T follicular helper cell (primary cell): ENCODE measurements around the gene AHCYL2.
"Not testable (repeated sequence)": the region's sequence is repeated elsewhere in the genome, so short reads cannot be mapped to it uniquely, and the experiment has no call there.

ENCODE experiments used
- DNase-seq: peaks from one replicate; pipeline ENCODE4 v3.0.0-alpha.2; 2020; ENCODE audit warnings: low read depth

The AHCYL2 gene

GRCh38 chr7:129244220-129244619 lies 19.4 kb downstream of the AHCYL2 start:
- no peak for DNase-seq

GRCh38 chr7:129245533-129245932 lies 20.7 kb downstream of the AHCYL2 start:
- DNase-seq = no peak

GRCh38 chr7:129247087-129247486 lies 22.3 kb downstream of the AHCYL2 start:
- no peak for DNase-seq

- no peak for DNase-seq
Measured at GRCh38 chr7:129252128-129252527, 27.3 kb downstream of the AHCYL2 start.

- DNase-seq = not testable (repeated sequence)
Measured at GRCh38 chr7:129252603-129253002, 27.8 kb downstream of the AHCYL2 start.

GRCh38 chr7:129255800-129256199 lies 31.0 kb downstream of the AHCYL2 start:
- no peak for DNase-seq

- no peak for DNase-seq
Measured at GRCh38 chr7:129256221-129256620, 31.4 kb downstream of the AHCYL2 start.

GRCh38 chr7:129257168-129257567 lies 32.3 kb downstream of the AHCYL2 start:
- DNase-seq = no peak

- DNase-seq = no peak
Measured at GRCh38 chr7:129258649-129259389, 34.0 kb downstream of the AHCYL2 start.

GRCh38 chr7:129262324-129262723 lies 37.5 kb downstream of the AHCYL2 start:
- DNase-seq = no peak

GRCh38 chr7:129263168-129263567 lies 38.3 kb downstream of the AHCYL2 start:
- no peak for DNase-seq

GRCh38 chr7:129264534-129264933 lies 39.7 kb downstream of the AHCYL2 start:
- DNase-seq = no peak

- no peak for DNase-seq
Measured at GRCh38 chr7:129265328-129265727, 40.5 kb downstream of the AHCYL2 start.

- no peak for DNase-seq
Measured at GRCh38 chr7:129266181-129266580, 41.4 kb downstream of the AHCYL2 start.

- no peak for DNase-seq
Measured at GRCh38 chr7:129270077-129270476, 45.2 kb downstream of the AHCYL2 start.

- peak; percentile 47 for DNase-seq
Measured at GRCh38 chr7:129271500-129272355, 46.9 kb downstream of the AHCYL2 start.

- DNase-seq = no peak
Measured at GRCh38 chr7:129273936-129274335, 49.1 kb downstream of the AHCYL2 start.

GRCh38 chr7:129277629-129278028 lies 52.8 kb downstream of the AHCYL2 start:
- DNase-seq = no peak

GRCh38 chr7:129278688-129279087 lies 53.9 kb downstream of the AHCYL2 start:
- no peak for DNase-seq

GRCh38 chr7:129279757-129280156 lies 54.9 kb downstream of the AHCYL2 start:
- no peak for DNase-seq

GRCh38 chr7:129281163-129281562 lies 56.3 kb downstream of the AHCYL2 start:
- DNase-seq = no peak

GRCh38 chr7:129282865-129283264 lies 58.0 kb downstream of the AHCYL2 start:
- no peak for DNase-seq

- DNase-seq = no peak
Measured at GRCh38 chr7:129283936-129284335, 59.1 kb downstream of the AHCYL2 start.
